ENCODE data around the gene SCNN1G.

The SCNN1G gene

GRCh38 chr16:23152386-23153178, 30.0 kb upstream of the SCNN1G start:
- DNase-seq, result no peak

- DNase-seq, result no peak
These were observed 27.0 kb upstream of the SCNN1G start for GRCh38 chr16:23155445-23156049.

- no peak for DNase-seq
These were observed 26.4 kb upstream of the SCNN1G start for GRCh38 chr16:23156110-23156509.

- no peak for DNase-seq
These were observed 25.5 kb upstream of the SCNN1G start for GRCh38 chr16:23156946-23157460.

GRCh38 chr16:23158114-23158513, 24.4 kb upstream of the SCNN1G start:
- DNase-seq, result no peak

- no peak for DNase-seq
These were observed 22.5 kb upstream of the SCNN1G start for GRCh38 chr16:23160082-23160481.

GRCh38 chr16:23160574-23160973, 22.0 kb upstream of the SCNN1G start:
- no peak for DNase-seq

GRCh38 chr16:23163921-23164320, 18.6 kb upstream of the SCNN1G start:
- DNase-seq, result no peak

GRCh38 chr16:23164736-23165135, 17.8 kb upstream of the SCNN1G start:
- DNase-seq, result no peak

GRCh38 chr16:23172583-23172982, 10.0 kb upstream of the SCNN1G start:
- no peak for DNase-seq

GRCh38 chr16:23172994-23173393, 9.6 kb upstream of the SCNN1G start:
- DNase-seq, result no peak

GRCh38 chr16:23174622-23175021, 7.9 kb upstream of the SCNN1G start:
- DNase-seq, result peak; percentile 3

- DNase-seq, result no peak
These were observed 6.9 kb upstream of the SCNN1G start for GRCh38 chr16:23175651-23176050.

GRCh38 chr16:23181506-23181905, 1.0 kb upstream of the SCNN1G start:
- DNase-seq, result no peak

- DNase-seq, result peak; percentile 23
These were observed 303 bp upstream of the SCNN1G start for GRCh38 chr16:23182206-23182678.

- DNase-seq, result no peak
These were observed 958 bp downstream of the SCNN1G start for GRCh38 chr16:23183543-23183862.

- no peak for DNase-seq
These were observed 3.1 kb downstream of the SCNN1G start for GRCh38 chr16:23185656-23186055.

- no peak for DNase-seq
These were observed 3.6 kb downstream of the SCNN1G start for GRCh38 chr16:23186171-23186570.

GRCh38 chr16:23187341-23187740, 4.8 kb downstream of the SCNN1G start:
- DNase-seq, result no peak

- DNase-seq, result no peak
These were observed 6.4 kb downstream of the SCNN1G start for GRCh38 chr16:23188911-23189310.

- DNase-seq, result no peak
These were observed 12.1 kb downstream of the SCNN1G start for GRCh38 chr16:23194497-23195221.

GRCh38 chr16:23195366-23195978, 12.9 kb downstream of the SCNN1G start:
- no peak for DNase-seq

- DNase-seq, result no peak
These were observed 14.0 kb downstream of the SCNN1G start for GRCh38 chr16:23196539-23196938.
